ENCODE data around the gene B3GAT1.

B3GAT1 gene

GRCh38 chr11:134340354-134340964 is 71.6 kb downstream of the B3GAT1 start:
- Histone ChIP-seq H3K4me3 (ENCODE audit: low read depth, low read length) (no peak overlapping the region), H2AFZ (ENCODE audit: low read length, unreplicated experiment) (no peak overlapping the region), H3K36me3 (ENCODE audit: insufficient read depth, low read length) (no peaks in the 10 kb centered on the region), H3K27me3 (ENCODE audit: insufficient read depth, low read length) (no peaks in the 10 kb centered on the region), H3K27ac (ENCODE audit: low read depth, low read length) (no peak overlapping the region), H3K79me2 (ENCODE audit: control insufficient read depth, insufficient read depth, low read length, unreplicated experiment) (no peaks in the 10 kb centered on the region), H3K4me1 (ENCODE audit: control insufficient read depth, insufficient read depth, low read length, unreplicated experiment) (no peaks in the 10 kb centered on the region)

DNA sequence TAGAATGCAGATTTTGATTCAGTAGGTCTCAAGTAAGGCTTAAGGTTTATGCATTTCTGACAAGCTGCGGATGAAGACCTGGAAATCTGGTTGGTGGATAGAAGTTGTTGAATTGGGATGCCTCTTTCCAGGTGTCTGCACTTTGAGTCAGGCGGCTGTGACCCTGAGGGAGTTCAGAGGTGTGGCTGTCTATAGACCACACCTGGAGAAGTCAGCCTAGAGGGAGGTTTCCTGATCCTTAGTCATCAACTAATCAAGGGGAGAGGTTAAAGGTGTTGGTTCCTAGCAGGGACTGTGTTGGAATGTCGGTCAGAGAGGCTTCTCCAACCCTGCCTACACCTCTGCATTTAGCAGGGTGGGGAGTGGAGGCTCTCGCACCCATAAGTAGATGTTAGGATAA is 72.3 kb downstream of the B3GAT1 start:
- Histone ChIP-seq H3K4me3 (ENCODE audit: low read depth, low read length) (no peak overlapping the region), H3K79me2 (ENCODE audit: control insufficient read depth, insufficient read depth, low read length, unreplicated experiment) (no peaks in the 10 kb centered on the region), H3K4me1 (ENCODE audit: control insufficient read depth, insufficient read depth, low read length, unreplicated experiment) (no peaks in the 10 kb centered on the region)

GRCh38 chr11:134338654-134339053 is 73.4 kb downstream of the B3GAT1 start:
- Histone ChIP-seq H3K27ac (ENCODE audit: low read depth, low read length) (no peak overlapping the region), H3K36me3 (ENCODE audit: insufficient read depth, low read length) (no peaks in the 10 kb centered on the region), H3K79me2 (ENCODE audit: control insufficient read depth, insufficient read depth, low read length, unreplicated experiment) (no peaks in the 10 kb centered on the region), H3K4me1 (ENCODE audit: control insufficient read depth, insufficient read depth, low read length, unreplicated experiment) (no peaks in the 10 kb centered on the region), H3K4me3 (ENCODE audit: low read depth, low read length) (no peak overlapping the region), H3K27me3 (ENCODE audit: insufficient read depth, low read length) (no peaks in the 10 kb centered on the region), H2AFZ (ENCODE audit: low read length, unreplicated experiment) (no peak overlapping the region)

More for the DNA sequence above, 72.3 kb downstream of the B3GAT1 start:
- Histone ChIP-seq H3K27me3 (ENCODE audit: insufficient read depth, low read length) (no peaks in the 10 kb centered on the region), H3K36me3 (ENCODE audit: insufficient read depth, low read length) (no peaks in the 10 kb centered on the region), H2AFZ (ENCODE audit: low read length, unreplicated experiment) (no peak overlapping the region), H3K27ac (ENCODE audit: low read depth, low read length) (no peak overlapping the region)

DNA sequence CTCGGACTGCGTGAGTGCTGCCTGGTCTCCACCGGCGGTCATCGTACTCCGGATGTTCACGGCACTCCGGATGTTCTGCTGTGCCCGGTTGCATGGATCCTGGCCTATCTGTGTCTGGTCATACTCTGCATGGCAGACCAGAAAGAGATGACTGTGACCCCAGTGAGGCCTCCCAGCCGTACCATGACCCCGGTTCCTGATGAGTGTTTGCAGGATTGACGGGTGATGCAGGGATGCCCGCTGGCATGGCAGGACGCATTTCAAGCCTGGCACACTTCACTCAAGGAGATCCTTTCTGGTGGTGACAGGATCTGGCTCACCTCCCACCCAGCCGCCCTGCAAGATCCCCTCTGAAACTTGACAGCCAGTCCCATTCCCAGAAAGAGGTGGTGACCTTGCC is 74.0 kb downstream of the B3GAT1 start:
- H3K4me3 ChIP-seq (ENCODE audit: low read depth, low read length) = no peak overlapping the region
- H2AFZ ChIP-seq (ENCODE audit: low read length, unreplicated experiment) = no peak overlapping the region
- no peaks in the 10 kb centered on the region for H3K36me3 ChIP-seq (ENCODE audit: insufficient read depth, low read length)
- H3K4me1 ChIP-seq (ENCODE audit: control insufficient read depth, insufficient read depth, low read length, unreplicated experiment) = no peaks in the 10 kb centered on the region
- H3K27me3 ChIP-seq (ENCODE audit: insufficient read depth, low read length) = peaks cover 6% of the 10 kb centered on the region
- H3K27ac ChIP-seq (ENCODE audit: low read depth, low read length) = no peak overlapping the region
- no peaks in the 10 kb centered on the region for H3K79me2 ChIP-seq (ENCODE audit: control insufficient read depth, insufficient read depth, low read length, unreplicated experiment)

- Histone ChIP-seq H2AFZ (ENCODE audit: low read length, unreplicated experiment) (no peak overlapping the region), H3K4me1 (ENCODE audit: control insufficient read depth, insufficient read depth, low read length, unreplicated experiment) (no peaks in the 10 kb centered on the region), H3K36me3 (ENCODE audit: insufficient read depth, low read length) (no peaks in the 10 kb centered on the region), H3K79me2 (ENCODE audit: control insufficient read depth, insufficient read depth, low read length, unreplicated experiment) (no peaks in the 10 kb centered on the region), H3K27ac (ENCODE audit: low read depth, low read length) (no peak overlapping the region), H3K27me3 (ENCODE audit: insufficient read depth, low read length) (peaks cover 16% of the 10 kb centered on the region), H3K4me3 (ENCODE audit: low read depth, low read length) (no peak overlapping the region)
Measured at GRCh38 chr11:134337051-134337450, 75.0 kb downstream of the B3GAT1 start.

DNA sequence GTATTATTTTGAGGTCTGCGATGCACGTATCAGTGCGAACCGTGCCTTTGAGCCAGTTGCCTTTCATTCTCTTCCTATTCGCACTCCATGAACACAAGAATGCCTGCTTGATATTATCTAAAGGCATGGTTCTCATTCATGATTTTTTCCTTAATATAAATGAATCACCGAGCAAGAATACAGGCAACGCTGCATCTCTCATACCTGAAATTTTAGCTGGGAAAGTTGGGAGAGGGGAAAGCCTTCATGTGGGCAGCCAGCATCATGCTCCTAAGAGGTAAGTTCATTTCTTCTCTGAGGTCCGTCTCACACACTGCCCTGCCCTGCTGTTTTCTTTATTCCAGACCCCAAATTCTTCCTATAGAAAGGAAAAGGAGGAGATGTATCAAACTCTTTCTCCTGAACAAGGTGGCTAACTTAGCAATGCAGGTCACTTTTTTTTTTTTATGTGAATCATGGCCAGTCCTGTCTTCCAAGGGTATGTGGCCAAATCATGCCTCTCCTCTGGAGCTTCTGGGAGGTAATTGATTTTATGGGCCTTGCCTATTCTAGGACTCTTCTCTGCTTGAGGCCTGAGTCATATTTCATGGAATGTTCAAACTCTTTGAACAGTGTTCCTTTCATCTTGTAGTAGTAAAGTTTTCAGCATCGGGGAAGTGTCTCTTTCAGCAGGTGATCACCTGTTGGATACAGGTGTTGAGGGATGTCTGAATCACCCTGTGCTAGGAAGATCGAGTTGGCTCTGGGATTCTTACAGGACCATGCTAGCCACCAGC is 77.1 kb downstream of the B3GAT1 start:
- peaks cover 31% of the 10 kb centered on the region for H3K27me3 ChIP-seq (ENCODE audit: insufficient read depth, low read length)
- no peak overlapping the region for H3K27ac ChIP-seq (ENCODE audit: low read depth, low read length)
- no peaks in the 10 kb centered on the region for H3K79me2 ChIP-seq (ENCODE audit: control insufficient read depth, insufficient read depth, low read length, unreplicated experiment)
- no peaks in the 10 kb centered on the region for H3K4me1 ChIP-seq (ENCODE audit: control insufficient read depth, insufficient read depth, low read length, unreplicated experiment)
- no peak overlapping the region for H2AFZ ChIP-seq (ENCODE audit: low read length, unreplicated experiment)
- no peak overlapping the region for H3K4me3 ChIP-seq (ENCODE audit: low read depth, low read length)
- no peaks in the 10 kb centered on the region for H3K36me3 ChIP-seq (ENCODE audit: insufficient read depth, low read length)

- H3K36me3 ChIP-seq (ENCODE audit: insufficient read depth, low read length) = no peaks in the 10 kb centered on the region
- no peaks in the 10 kb centered on the region for H3K79me2 ChIP-seq (ENCODE audit: control insufficient read depth, insufficient read depth, low read length, unreplicated experiment)
- H3K4me3 ChIP-seq (ENCODE audit: low read depth, low read length) = no peak overlapping the region
- H2AFZ ChIP-seq (ENCODE audit: low read length, unreplicated experiment) = no peak overlapping the region
- no peaks in the 10 kb centered on the region for H3K4me1 ChIP-seq (ENCODE audit: control insufficient read depth, insufficient read depth, low read length, unreplicated experiment)
- peaks cover 31% of the 10 kb centered on the region for H3K27me3 ChIP-seq (ENCODE audit: insufficient read depth, low read length)
- no peak overlapping the region for H3K27ac ChIP-seq (ENCODE audit: low read depth, low read length)
Measured at GRCh38 chr11:134333946-134334345, 78.1 kb downstream of the B3GAT1 start.

GRCh38 chr11:134333312-134333711 is 78.7 kb downstream of the B3GAT1 start:
- H3K79me2 ChIP-seq (ENCODE audit: control insufficient read depth, insufficient read depth, low read length, unreplicated experiment) = no peaks in the 10 kb centered on the region
- H3K4me1 ChIP-seq (ENCODE audit: control insufficient read depth, insufficient read depth, low read length, unreplicated experiment) = no peaks in the 10 kb centered on the region
- no peak overlapping the region for H3K4me3 ChIP-seq (ENCODE audit: low read depth, low read length)
- H3K27ac ChIP-seq (ENCODE audit: low read depth, low read length) = no peak overlapping the region
- H3K36me3 ChIP-seq (ENCODE audit: insufficient read depth, low read length) = no peaks in the 10 kb centered on the region
- no peak overlapping the region for H2AFZ ChIP-seq (ENCODE audit: low read length, unreplicated experiment)
- peaks cover 31% of the 10 kb centered on the region for H3K27me3 ChIP-seq (ENCODE audit: insufficient read depth, low read length)

- H3K4me3 ChIP-seq (ENCODE audit: low read depth, low read length) = no peak overlapping the region
- peaks cover 31% of the 10 kb centered on the region for H3K27me3 ChIP-seq (ENCODE audit: insufficient read depth, low read length)
- H2AFZ ChIP-seq (ENCODE audit: low read length, unreplicated experiment) = no peak overlapping the region
- no peaks in the 10 kb centered on the region for H3K79me2 ChIP-seq (ENCODE audit: control insufficient read depth, insufficient read depth, low read length, unreplicated experiment)
- H3K27ac ChIP-seq (ENCODE audit: low read depth, low read length) = no peak overlapping the region
- no peaks in the 10 kb centered on the region for H3K4me1 ChIP-seq (ENCODE audit: control insufficient read depth, insufficient read depth, low read length, unreplicated experiment)
- H3K36me3 ChIP-seq (ENCODE audit: insufficient read depth, low read length) = no peaks in the 10 kb centered on the region
Measured at GRCh38 chr11:134332782-134333181, 79.3 kb downstream of the B3GAT1 start.

DNA sequence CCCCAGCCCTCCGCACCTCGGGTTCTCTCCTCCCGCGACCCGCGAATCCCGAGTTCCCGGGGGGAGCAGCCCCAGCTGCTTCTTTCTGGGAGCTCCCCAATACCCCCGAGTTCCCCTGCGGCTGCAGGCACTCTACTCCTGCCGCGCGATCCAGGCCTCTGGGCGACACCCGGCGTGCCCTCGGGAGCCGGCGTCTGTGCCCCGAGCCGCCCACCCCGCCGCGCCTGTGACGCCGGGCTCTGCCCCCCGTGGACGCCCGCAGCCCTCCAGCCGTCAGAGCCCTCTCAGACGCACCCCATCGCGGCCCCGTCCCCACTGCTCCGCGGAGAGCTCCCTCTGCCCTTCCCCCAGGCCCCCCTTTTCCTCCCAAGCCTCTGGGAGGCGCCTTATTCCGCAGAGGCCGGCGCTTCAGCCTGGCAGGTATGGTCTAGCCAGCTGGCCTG is 79.8 kb downstream of the B3GAT1 start:
- Histone ChIP-seq H3K27me3 (ENCODE audit: insufficient read depth, low read length) (peaks cover 31% of the 10 kb centered on the region), H3K4me1 (ENCODE audit: control insufficient read depth, insufficient read depth, low read length, unreplicated experiment) (no peaks in the 10 kb centered on the region), H3K4me3 (ENCODE audit: low read depth, low read length) (peak overlapping the region; percentile 47; the same call in 1 of the 2 replicates), H3K79me2 (ENCODE audit: control insufficient read depth, insufficient read depth, low read length, unreplicated experiment) (no peaks in the 10 kb centered on the region), H3K27ac (ENCODE audit: low read depth, low read length) (no peak overlapping the region), H2AFZ (ENCODE audit: low read length, unreplicated experiment) (no peak overlapping the region), H3K36me3 (ENCODE audit: insufficient read depth, low read length) (no peaks in the 10 kb centered on the region)
